A549 treated with AZD2906 at 1 μM for 4 hours (cell line): ENCODE results near the gene HSP90AB1. TPM values are rescaled to one million over a fixed set of nuclear protein-coding genes. Genes with fewer than 3 reads are reported as not detected.

Experiments
- total RNA-seq: library from RNA; stranded (reverse); fragments of 200-300 nt; extraction: Qiagen RNA extraction; gene quantifications from 5 replicates; pipeline ENCODE4 v1.2.3, GENCODE V29; 2022

The HSP90AB1 gene
- total RNA-seq, result 1,035 to 1,319 TPM (median 1,095 TPM) in 5 replicates

DNA sequence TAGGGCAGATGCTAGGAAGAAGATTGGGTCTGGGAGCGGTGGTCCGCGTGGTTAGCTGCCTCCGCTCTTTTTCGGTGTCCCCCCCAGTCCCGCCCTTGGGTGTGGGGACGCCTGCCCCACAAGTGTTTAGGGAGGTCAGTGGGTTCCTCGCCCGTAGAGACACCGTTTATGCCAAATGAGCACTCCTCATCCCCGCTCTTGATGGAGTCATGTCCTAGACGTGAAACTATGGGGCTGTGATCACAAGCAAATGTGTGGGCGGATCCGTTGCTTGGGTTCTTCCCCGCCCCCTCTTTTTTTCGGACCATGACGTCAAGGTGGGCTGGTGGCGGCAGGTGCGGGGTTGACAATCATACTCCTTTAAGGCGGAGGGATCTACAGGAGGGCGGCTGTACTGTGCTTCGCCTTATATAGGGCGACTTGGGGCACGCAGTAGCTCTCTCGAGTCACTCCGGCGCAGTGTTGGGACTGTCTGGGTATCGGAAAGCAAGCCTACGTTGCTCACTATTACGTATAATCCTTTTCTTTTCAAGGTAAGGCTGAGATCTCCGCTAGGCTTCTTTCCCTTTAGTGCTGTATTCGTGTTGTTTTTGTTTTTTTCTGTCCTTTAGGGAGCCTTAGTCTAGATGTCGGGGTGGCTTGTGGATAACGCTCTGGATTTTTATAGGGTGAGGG is at the start of gene HSP90AB1:
TSS of gene HSP90AB1 (plus strand) at position 439 of the 675 bp plus-strand sequence. CDS start 1,529 bp downstream, outside the sequence.

GRCh38 chr6:44216677-44217331 is 30.1 kb upstream of the HSP90AB1 start, which contains the start of gene MYMX:
TSS of gene MYMX (plus strand) at chr6:44216926. CDS start at chr6:44217472, 546 bp downstream.

DNA sequence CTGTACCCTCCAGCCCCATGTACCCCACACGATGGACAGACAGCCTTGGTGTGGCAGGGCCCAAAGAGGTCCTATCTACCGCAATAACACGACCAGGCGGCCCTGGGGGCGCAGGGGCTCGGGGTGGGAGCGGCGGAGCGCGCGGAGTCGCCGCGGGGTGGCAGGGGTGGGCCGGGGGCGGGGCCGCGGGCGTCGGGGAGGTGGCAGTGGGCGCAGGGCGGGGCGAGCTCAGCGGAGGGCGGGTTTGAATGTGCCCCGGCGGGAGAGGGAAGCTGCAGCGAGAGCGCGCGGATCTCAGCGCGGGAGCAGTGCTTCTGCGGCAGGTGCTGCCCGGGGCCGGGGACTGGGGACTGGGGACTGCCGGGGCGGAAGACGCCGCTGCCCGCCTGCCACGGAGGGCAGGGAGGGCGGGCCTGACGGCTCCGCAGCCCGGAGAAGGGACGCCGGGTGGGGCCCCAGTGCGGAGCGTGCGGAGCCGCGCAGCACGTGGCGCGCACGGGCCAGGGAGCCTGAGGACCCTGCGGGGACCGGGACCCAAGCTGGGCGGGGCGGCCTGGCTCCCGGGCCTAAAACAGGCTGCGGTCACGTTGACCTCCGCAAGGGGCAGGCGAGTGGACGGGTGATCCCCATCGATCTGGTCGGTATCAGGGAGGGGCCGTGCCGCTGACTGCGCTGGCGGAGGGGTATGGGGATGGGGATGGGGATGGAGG is 23.4 kb upstream of the HSP90AB1 start, which contains the start of gene SLC29A1:
TSS of gene SLC29A1 (plus strand) at position 277 of the 710 bp plus-strand sequence. CDS start 3,719 bp downstream, outside the sequence.

GRCh38 chr6:44257025-44257752 is 10.3 kb downstream of the HSP90AB1 start, which contains the start of gene SLC35B2:
TSS of gene SLC35B2 (minus strand) at chr6:44257528. CDS start at chr6:44257410, 118 bp downstream.

DNA sequence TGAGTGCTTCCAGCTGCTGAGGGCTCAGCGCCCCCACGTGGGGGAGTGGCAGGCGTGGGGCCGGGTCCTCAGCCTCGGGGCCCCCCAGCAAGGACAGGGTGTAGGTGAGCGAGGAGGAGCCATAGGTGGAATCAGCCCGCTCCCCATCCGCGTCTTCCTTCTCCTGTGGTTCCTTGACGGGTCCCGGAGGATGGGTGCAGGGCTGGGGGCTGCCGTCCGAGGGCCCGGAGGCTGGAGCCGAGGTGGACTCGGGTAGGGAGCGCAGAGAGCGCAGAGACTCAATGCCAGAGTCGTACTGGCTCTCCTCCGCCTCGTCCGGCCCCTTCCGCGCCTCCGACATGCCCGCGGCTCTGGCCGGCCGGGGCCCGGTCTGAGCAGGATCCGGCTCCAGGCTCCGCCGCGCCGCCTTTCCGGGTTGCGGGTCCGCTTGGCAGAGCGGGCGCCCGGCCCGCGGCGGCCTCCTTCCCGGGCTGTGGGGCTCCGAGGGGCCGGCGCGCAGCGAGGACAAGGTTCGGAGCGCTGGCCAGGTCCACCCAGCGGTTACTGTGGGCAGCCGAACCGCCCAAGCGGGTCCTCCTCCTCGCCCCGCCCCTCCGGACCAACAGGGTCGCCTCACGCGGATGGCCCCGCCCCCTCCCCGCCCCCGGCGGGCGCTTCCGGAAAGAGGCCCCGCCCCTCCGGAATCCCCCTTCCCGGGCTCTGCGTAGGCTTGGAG is 18.3 kb downstream of the HSP90AB1 start, which contains the start of gene NFKBIE:
TSS of gene NFKBIE (minus strand) at position 545 of the 715 bp plus-strand sequence. CDS start at position 340, 205 bp downstream.

DNA sequence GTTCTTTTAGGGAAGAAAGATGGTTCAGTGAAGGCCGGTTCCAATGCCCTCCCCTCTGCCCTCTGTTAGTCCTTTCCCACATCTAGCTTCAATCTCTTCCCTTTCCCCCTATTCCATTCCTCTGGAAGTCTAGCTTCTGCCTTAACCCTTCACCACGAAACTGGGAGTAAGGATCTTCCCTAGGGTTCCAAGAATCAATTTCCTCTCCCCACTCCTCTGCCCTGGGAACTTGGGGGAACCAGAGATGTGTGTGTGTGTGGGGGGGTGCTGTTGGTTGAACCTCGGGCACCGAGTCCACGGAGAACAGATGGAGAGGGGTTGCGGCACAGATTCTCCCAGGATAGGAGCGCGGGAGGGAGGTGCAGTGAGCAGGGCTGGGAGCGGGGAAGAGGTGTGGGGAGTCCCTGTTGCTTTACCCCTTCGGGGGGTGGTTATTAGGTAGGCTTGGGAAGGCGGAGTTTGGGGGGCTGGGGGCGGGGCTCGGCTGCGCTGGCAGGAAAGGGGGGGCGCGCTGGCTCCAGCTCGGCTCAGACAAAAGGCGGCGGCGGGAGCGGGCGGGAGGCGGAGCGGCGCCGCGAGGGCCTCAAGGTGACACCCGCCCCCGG is 23.1 kb downstream of the HSP90AB1 start, which contains the start of gene TMEM151B:
TSS of gene TMEM151B (plus strand) at position 530 of the 605 bp plus-strand sequence. CDS start 293 bp downstream, outside the sequence.

Other genes starting within 250 kb of the HSP90AB1 start
- gene MRPL14, start 119.6 kb upstream of the HSP90AB1 start, total RNA-seq, result 56.6 to 72.7 TPM (median 66.3 TPM) in 5 replicates
- gene TMEM63B, start 119.5 kb upstream of the HSP90AB1 start, total RNA-seq, result 11.7 to 16.2 TPM (median 14.1 TPM) in 5 replicates
- 0.05 TPM in 1 of 5 replicates, not detected in the others for gene CAPN11, start 88.3 kb upstream of the HSP90AB1 start, total RNA-seq
- gene MYMX, start 30.2 kb upstream of the HSP90AB1 start, total RNA-seq, result not detected in 5 replicates
- gene SLC29A1, start 23.5 kb upstream of the HSP90AB1 start, total RNA-seq, result 40.5 to 52.5 TPM (median 48.2 TPM) in 5 replicates
- gene SLC35B2, start 10.4 kb downstream of the HSP90AB1 start, total RNA-seq, result 55.0 to 66.9 TPM (median 65.8 TPM) in 5 replicates
- gene NFKBIE, start 18.4 kb downstream of the HSP90AB1 start, total RNA-seq, result 5.7 to 8.2 TPM (median 7.0 TPM) in 5 replicates
- 0.08 to 0.18 TPM (median 0.13 TPM) in 5 replicates for gene TMEM151B, start 23.3 kb downstream of the HSP90AB1 start, total RNA-seq
- 5.6 to 8.2 TPM (median 6.8 TPM) in 5 replicates for gene AARS2, start 66.2 kb downstream of the HSP90AB1 start, total RNA-seq
- gene SPATS1, start 95.5 kb downstream of the HSP90AB1 start, total RNA-seq, result not detected in 5 replicates
- gene CDC5L, start 140.6 kb downstream of the HSP90AB1 start, total RNA-seq, result 11.0 to 17.0 TPM (median 12.0 TPM) in 5 replicates